GM21723 (cell line): ENCODE measurements around the gene LBH.
"Not testable (repeated sequence)": the region's sequence is repeated elsewhere in the genome, so short reads cannot be mapped to it uniquely, and the experiment has no call there.

Source experiments
- ATAC-seq: cut with Tn5 transposase; IDR thresholded peaks from one replicate; pipeline ENCODE4 v1.9.1; 2021; ENCODE audit warnings: mild to moderate bottlenecking, moderate library complexity; ENCODE audit not compliant: unreplicated experiment

Gene LBH

DNA sequence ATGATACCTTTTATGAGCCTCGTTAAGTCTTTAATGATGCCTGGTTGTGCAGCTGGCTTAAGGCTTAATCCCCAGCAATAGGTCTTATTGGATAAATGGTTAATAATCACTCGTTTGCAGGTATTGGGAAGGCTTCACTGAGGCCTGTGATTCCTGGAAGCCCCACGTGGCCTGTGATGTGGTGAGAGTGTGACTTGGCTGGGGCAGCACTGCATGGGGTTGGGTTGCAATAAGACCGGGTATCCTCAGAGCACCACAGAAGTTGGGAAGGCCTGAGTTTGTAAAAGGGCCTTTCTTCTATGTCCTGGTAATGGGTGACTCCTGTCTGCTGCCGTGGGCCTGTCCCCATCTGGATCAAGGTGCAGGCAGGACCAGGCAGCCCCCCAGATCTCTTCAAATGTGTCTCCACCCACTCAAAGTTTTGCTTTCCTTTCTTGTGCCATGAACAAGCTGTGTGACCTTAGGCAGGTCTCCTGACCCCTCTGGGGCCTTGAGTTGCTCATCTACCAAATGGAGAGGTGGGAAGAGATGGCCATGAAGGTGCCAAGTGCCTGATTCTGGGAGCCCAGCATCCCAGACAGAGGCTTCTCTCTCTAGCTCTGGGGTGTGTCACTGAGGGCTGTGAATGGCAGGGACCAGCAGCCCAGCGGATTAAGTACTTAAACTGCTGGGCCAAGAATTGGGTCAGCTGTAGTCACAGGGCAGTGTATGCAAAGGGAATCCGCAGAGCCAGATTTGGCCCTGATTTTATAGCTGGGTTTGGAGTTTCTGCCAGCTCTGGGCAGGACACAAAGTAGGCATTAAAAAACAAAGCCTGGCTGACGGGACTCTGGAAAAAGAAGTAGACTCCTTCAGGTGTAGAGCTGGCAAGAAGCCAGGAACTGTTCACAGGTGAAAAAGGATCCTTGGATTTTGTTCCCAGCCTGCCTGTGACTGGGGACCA is 24.4 kb downstream of the LBH start:
- no peak for ATAC-seq

DNA sequence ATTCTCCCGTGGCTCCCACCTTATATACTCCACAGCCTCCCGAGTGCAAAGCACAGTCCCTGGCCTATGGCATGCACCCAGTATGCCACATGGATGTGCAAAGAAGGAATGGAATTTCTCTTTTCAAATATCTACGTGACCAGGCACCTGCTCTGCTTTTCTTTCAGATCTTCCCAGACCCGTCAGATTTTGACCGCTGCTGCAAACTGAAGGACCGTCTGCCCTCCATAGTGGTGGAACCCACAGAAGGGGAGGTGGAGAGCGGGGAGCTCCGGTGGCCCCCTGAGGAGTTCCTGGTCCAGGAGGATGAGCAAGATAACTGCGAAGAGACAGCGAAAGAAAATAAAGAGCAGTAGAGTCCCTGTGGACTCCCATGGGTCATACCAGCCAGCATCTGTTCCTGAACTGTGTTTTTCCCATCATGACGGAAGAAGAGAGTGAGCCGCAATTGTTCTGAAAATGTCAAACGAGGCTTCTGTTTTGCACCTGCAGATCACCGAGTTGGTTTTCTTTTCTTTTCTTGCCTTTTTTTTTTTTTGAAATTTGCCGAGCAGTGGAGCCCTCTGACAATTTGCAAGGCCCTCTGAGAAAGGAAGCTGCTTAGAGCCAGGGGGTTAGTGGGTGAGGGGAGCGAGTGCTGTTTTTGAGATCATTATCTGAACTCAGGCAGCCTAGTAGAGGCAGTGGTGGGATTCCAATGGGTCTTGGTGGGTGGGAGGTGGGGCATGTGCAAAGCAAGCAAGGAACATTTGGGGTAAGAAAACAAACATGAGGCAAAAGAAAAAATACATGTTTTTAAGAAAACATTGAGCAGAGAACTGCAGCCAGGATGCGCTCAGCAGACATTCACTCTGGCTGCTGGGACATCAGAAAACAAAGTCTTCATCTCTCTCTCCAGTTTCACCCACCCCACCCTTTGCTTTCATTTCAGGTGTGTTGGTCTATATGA is 26.2 kb downstream of the LBH start:
- ATAC-seq: no peak

DNA sequence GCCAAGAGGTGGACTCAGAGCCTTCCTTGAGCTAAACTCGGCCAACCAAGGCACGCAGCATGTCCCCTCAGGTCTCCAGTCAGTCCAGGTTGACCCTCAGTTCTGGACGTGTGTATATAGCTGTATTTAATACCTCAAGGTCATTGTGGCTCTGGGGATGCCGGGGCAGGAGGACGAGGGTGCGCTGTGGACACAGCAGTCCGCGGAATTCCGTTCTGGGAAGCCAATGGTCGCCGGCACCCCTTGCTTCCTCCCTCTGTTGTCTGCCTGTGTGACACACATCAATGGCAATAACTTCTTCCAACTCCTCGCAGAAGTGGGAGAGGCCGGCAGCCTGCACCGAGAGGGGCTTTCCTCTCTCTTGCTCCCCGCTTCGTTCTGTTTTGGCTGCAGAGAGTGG is 27.7 kb downstream of the LBH start:
- ATAC-seq: no peak

DNA sequence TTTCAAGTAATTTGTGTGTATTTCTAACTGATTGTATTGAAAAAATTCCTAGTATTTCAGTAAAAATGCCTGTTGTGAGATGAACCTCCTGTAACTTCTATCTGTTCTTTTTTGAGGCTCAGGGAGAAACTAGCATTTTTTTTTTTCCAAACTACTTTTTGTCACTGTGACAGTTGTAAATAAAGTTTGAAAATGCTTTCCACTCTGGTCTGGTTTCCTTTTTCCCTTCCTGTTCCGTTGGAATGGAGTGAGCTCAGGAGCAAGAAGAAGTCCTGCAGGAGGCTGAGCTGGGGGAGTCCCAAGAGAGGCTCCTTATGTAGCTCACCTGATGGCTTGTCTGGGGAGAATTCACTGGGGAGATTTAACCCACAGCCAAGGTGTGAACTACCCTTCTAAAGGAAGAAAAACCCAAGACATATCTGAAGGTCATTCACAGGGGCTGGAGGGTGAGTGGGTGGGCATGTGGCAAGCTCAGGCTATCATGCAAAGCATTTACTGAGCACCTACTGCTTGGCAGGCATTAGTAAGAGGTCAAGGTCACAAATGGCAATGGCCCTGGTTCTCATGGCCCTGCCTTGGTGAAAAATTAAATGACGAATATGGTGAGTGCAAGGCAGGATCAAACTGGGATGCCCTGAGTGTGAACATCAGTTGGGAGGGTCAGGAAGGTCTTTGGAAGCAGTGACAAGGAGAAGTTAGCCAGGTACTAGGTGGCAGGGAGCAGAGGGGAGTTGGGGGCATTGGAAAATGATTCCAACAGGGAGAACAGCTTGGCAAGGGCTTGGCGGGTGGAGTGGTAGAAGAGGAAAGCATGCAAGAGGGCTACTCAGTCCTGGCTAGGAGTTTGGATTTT is 28.7 kb downstream of the LBH start:
- no peak for ATAC-seq

DNA sequence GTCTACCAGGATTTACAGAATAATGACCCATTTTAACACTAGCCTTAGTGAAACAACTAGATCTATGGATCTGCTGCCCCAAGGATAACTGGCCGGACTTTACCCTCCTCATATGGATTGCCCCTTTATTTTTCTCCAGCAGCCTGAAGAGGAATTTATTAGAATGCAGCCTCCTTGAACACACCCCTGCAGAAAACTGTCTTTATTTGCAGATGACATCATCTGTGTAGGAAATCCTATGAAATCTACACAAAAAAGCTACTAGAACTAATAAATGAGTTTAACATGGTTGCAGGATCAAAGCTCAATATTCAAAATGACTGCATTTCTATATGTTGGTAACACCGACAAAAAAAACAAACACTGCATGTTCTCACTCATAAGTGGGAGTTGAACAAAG is 29.6 kb downstream of the LBH start:
- no peak for ATAC-seq

DNA sequence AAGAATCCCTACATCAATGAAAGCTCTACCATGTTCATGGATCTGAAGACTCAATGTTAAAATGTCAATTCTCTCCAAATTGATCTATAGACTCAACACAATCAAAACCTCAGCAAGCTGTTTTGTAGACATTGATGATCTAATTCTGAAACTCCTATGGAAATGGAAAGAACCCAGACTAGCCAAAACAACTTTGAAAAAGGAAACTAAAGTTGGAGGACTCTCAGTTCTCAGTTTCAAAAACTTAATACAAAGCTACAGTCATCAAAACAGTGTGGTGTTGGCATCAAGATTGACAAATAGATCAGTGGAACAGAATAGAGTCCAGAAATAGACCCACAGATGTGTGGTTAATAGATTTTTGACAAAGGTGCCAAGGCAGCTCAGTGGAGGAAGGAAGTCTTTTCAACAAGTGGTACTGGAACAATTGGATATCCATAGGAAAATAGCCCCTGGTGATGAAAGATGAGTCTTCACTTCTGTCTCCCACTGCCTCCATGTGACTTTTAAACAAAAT is 30.4 kb downstream of the LBH start:
- no peak for ATAC-seq

DNA sequence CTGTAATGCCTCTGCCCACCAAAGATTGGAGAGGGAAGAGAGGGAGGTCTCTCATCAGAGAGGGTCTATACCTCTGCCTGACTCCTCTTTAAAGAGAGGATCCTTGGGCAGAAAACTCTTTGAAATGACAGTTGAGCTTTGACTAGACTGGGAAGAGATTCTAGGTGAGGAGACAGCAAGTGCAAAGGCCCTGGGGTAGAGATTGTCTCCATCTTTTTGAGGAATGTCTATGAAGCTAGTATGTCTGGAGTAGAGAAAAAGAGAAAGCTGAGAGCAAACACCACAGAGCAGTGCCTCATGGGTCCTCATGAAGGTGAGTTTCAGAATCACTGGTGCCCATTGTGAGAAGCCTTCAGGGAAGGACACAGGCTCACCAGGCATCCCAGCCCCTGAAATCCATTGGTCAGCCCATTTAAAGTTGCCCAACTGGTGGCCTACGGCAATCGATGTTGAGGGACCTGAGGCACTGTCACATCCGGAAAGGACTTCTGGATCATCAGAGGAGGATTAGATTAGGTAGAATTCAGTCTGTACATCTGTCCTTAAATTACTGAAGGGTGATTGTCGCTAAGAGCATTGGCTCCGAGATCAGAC is 31.5 kb downstream of the LBH start:
- ATAC-seq: no peak

DNA sequence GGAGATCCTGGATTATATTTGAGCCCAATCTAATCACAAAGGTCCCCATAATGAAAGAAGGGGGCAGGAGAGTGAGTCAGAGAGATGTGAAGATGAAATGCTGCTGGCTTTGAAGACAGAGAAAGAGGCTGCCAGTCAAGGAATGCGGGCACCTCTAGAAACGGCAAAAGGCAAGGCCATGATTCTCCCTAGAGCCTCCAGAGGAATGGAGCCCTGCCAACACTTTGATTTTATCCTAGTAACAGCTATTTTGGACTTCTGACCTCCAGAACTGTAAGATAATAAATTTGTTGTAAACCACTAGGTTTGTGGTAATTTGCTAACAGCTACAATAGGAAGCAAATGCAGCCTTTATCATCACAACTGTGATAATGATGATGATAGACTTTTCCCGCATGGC is 32.9 kb downstream of the LBH start:
- no peak for ATAC-seq

DNA sequence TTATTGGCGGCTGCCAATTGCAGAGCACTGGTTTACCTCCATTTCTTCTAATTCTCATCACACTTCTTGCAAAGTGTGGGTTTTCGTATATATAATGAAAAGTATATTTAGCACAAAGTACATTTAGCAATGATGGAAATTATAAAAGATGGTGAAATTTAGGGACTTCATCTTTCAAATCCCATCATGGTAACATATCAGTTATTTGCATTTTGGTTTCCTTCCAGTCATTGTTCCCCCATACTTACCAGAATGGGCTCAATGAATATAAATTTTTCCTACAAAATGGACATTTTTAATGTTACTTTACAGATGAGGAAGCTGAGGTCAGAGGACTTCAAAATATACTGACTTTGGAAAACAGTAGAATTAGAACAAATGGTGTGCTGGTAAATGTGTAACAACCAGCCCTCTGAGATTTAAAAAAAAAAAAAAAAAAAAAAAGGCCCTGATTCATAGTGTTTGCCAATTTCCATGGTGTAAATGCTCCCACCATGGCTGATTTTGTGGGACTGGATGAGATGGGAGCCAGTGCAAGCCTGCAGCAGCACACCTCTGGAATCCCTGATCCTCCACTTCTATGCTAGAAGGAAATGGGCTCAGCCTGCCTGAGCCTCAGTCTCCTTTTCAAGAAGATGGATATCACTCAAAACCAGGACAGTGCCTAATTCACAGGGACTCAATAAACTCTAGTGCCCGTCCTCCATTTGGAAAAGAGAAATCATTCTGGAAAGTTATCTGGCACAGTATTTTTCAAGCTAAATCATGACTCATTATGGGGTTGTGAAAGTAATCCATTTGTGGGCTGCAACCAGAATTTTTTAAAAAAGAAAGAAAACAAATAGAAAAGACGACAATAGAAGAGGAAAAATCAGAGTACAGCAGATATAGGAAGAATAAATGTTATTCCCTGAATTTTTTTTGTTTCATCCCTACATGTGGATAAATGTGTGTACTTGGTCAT is 34.0 kb downstream of the LBH start:
- ATAC-seq: no peak

DNA sequence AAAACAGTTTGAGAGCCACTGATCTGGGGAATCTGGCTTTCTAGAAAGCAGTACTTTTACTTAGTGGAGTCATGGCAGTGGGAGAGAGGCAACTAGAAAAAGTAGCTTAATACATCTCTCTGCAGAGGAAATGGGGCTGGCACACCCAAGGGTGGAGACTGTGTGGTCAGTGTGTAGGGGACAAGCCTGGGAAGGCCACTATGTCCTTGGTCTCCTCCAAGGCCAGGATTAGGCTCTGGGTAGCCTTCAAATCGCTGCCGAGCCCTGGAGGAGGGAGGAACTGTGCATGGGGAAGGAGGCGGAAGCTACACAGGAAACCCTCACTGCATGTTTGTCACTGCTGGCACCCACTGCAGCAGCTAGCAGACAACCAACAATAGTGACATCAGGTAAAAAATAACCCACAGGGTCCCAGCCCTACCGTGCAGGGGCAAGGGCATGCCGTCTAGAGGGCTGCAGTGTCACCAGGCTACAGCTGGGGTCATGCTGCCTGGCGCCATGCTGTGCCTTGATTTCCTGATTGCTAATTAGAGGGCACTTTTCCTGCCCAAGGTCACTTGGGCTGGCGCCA is 34.8 kb downstream of the LBH start:
- ATAC-seq: no peak

DNA sequence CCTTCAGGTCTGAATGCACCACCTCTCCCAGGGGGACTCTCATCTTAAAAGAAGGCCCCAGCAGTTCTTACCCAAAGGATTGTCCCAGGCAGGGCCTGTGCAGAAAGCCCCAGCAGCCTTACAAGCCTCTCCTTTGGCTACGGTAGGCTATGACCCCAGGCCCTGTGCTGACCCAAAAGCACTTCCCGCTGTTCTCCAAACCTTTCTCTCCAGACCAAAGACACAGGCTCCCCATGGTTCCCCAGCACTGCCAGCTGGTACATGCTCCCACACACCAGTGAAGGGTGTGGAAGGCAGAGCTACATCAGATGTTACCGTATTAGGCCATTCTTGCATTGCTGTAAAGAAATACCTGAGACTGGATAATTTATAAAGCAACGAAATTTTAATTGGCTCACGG is 35.4 kb downstream of the LBH start:
- no peak for ATAC-seq

DNA sequence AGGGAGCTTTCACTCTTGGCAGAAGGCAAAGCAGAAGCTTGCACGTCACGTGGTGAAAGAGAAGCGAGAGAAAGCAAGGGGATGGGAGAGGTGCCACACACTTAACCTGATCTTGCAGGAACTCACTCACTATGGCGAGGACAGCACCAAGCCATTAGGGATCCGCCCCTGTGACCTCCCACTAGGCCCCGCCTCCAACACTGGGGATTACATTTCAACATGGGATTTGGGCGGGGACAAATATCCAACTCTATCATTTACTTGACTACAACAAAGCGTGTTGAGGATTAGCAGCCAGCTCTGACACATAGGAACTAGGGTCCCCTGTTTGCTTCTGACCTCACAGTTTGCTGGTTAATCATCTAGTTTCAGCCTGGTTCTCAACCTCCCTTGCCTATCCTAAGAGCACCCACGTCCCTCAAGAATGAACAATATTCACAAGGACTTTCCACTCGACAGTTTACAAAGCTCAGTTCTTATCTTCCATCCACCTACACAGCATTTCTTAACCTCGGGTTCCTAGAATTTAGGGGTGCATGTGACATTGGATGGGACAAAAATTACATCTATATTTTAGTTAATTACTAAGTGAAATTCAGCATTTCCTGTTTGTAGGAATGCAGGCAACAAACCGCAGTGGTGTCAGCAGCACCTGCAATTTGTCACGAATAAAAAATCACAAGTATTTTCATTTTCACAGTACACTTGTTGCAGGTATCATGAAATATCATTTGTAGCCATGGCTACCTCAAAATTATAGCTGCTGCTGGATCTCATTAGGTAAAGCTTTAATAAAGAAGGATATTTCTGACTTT is 36.0 kb downstream of the LBH start:
- ATAC-seq: no peak

DNA sequence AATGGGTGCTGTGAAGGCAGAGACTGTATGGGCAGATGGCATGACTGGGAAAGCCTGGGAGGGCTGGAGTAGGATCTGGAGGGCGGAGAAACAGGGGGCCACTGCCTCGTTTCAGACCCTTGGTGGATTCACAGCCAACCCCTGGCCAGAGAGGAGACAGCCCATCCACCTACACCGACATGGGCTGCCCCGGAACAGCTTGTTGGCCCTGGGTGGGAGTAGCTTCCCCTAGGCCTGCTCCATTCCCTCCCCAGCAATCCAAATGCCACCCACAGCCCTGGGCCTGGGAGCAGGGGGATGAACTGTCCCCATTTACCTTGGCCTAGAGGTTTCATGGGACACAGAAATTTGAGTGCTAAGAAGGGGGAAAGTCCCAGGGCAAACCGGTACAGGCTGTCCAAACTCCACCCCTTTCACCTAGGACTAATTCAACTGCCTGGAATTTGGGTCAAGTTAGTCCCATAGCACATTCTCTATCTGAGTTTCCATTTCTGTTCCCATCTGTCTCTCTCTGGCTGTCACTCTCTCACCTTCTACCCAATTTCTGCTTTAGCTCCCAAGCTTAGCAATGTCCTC is 37.0 kb downstream of the LBH start:
- ATAC-seq: no peak

DNA sequence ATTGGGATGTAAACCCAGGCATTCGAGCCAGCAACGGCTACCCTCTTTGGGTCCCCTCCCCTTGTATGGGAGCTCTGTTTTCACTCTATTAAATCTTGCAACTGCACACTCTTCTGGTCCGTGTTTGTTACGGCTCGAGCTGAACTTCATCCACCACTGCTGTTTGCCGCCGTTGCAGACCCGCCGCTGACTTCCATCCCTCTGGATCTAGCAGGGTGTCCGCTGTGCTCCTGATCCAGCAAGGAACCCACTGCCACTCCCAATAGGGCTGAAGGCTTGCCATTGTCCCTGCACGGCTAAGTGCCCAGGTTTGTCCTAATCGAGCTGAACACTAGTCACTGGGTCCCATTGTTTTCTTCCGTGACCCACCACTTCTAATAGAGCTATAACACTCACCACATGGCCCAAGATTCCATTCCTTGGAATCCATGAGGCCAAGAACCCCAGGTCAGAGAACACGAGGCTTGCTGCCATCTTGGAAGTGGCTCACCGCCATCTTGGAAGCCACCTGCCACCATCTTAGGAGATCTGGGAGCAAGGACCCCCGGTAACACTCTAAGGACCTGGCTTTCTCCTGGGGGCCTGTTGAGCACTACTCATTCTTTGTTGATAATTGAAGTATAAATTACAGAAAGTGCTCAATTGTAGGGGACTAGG is 37.9 kb downstream of the LBH start:
- ATAC-seq: not testable (repeated sequence)

DNA sequence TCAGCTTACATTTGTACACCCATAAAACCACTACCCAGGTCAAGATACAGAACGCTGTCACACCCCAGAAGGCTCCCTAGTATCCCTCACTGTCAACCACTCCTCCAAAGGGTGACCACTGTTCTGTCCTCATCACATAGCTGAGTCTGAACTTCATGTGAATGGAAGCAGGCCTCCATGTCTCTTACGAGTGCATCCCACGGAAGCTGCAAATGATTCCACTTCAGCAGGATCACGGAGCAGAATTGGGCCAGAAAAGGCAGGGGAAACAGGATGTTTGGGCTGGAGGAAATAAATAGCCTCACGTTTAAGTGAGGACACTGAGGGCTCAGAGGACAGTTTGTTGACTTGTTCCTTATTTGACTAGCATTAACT is 38.4 kb downstream of the LBH start:
- ATAC-seq: no peak

DNA sequence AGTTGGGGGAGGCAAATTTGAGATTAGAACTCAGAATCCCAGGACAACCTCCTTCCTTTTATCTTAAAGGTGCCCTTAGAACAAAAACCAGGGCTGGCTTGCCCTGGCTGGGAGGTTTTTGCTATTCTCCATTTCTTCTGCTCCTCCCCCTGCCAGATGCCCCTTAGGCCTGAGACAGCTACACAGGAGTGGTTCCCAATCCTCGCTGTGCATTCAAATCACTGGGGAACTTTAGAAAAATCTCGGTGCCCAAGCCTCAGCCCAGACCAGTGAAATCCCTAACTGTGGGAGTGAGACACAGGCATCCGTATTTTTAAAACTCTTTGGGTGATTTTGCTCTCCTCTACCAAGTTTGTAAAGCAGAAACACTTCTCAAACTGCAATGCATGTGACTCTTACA is 38.8 kb downstream of the LBH start:
- no peak for ATAC-seq

DNA sequence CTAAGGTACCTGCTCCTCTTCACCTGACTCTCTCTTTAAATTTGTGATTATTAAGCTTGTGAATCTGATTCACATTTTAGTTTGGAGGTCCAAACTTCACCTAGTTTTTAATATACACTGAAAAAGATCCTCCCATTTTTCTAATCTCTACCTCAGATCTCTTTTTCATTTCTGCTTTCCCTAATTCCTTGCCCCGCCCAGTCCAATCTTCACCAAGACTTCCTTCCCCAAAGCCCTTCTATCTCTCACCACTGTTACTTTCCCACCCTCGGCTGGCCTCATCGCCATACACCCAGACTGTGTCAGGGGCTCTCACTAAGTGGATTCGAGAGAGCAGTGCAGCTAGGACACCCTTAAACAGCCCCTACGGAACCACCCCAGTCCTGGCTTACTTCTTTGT is 40.0 kb downstream of the LBH start:
- no peak for ATAC-seq
